Measurements from ENCODE around the gene RND1.
A peak's percentile ranks its signal among the peaks of the same experiment; 100 is the strongest.
"Not testable (repeated sequence)": the region's sequence is repeated elsewhere in the genome, so short reads cannot be mapped to it uniquely, and the experiment has no call there.

Gene RND1

DNA sequence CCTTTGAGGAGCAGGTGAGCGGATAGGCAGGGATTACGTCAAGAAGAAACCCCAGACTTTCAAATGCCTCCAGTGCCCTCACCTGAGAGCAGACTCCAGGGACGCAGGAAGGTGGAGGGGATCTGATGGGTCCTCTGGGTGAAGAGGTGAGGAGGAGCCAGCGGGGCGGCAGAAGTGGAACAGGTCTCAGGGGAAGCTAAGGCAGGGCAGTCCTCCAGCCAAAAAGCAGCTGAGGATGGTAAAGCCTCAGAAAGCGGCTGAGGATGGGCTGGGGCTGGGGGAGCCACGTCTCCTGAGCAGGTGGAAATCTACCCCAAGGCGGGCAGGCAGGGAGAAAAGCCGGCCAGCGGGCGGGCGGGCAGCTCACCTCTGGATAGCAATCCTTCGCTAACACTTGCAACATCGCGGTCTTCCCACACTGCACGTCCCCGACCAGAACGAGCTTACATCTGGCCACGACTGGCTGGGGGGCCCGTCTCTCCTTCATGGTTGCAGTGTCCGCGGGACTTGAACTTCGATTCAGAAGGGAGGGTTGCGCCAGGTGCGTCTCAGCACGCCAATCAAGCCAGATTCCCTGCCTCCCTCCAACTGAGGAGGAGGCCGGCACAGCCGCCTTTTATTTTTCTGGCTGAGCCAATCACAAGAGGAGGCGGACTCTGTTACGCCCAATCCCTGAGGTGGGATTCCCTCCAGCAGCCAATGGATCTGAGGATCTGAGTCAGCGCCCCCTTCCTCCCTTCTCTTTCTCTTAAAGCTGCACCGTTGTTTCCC lies at the start of gene RND1:
TSS of gene RND1 (minus strand) at position 590 of the 771 bp plus-strand sequence. CDS start at position 487, 103 bp downstream.
- DNase-seq, result peak; percentile 87

DNA sequence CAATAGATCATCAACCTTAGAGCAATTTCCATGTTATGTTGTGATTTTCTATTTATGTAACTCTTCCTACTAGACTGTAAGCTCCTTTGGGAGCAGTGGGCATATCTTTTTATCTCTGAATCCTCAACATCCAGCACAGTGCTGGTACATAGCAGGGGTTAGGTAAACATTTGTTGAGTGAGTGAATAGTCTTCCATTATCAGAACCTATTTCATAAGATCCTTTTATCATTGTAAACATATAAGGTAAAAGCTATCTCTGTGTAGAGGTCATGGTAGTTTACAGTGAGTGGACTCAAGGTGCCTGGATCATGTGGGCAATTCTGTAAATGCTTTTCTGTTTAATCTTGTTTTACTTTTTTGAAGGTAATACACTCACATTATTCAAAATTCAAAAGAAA lies 44.5 kb upstream of the RND1 start:
- no peak for DNase-seq

DNA sequence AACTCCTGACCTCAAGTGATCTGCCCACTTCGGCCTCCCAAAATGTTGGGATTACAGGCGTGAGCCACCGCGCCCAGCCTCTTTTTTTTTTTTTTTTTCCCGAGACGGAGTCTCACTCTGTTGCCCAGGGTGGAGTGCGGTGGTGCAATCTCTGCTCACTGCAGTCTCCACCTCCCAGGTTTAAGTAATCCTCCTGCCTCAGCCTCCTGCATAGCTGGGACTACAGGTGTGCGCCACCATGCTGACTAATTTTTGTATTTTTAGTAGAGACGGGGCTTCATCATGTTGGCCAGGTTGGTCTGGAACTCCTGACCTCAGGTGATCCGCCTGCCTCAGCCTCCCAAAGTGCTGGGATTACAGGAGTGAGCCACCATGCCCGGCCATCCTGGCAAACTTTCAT lies 44.0 kb upstream of the RND1 start:
- DNase-seq, result not testable (repeated sequence)

GRCh38 chr12:48907245-48907644 lies 41.6 kb upstream of the RND1 start:
- DNase-seq, result no peak

GRCh38 chr12:48903982-48904411 lies 38.3 kb upstream of the RND1 start:
- DNase-seq, result peak; percentile 86

DNA sequence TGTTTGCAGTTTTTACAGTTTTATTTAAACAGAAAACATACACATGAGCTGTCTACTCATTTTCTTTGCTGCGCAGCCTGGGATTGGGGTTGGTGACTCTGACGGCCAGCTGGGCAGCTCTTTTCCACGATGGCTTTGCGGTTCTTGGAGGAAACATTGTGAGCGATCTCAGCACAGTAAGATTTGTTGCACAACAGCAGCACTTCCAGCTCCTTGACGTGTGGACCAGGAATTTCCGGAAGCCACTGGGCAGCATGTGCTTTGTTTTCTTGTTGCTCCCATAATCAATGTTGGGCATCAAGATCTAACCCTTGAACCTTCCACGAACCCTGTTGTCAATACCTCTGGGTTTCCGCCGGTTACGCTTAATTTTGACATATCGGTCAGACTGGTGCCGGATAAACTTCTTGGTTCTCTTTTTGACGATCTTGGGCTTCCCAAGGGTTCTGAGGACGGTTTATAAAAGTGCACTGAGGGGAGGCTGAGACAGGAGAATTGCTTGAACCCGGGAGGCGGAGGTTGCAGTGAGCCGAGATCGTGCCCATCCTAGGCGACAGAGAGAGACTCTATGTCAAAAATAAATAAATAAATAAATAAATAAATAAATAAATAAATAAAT lies 37.8 kb upstream of the RND1 start:
- DNase-seq, result peak; percentile 81

GRCh38 chr12:48901278-48901677 lies 35.6 kb upstream of the RND1 start:
- DNase-seq, result peak; percentile 64

DNA sequence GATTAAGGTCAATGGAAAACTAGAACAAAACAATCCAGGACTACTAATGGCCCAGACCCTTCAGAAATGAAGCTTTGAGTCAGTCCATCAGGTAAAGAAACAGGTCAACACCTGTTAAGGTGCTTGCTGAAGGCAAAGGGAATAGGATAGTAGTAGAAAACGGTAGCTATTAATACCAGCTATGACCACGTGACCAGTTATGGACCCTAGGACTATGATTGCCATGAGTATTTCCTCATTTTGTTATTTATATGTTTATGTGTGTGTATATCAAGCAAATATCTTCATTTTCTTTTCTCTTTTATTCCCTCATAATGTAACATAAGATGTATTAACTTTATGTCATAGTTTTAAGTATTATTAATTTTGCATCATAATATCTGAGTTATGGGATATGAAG lies 34.0 kb upstream of the RND1 start:
- no peak for DNase-seq

GRCh38 chr12:48894271-48894670 lies 28.6 kb upstream of the RND1 start:
- no peak for DNase-seq

- DNase-seq, result peak; percentile 50
Observed at GRCh38 chr12:48890657-48891418, 25.2 kb upstream of the RND1 start.

GRCh38 chr12:48889679-48890078 lies 24.0 kb upstream of the RND1 start:
- no peak for DNase-seq

DNA sequence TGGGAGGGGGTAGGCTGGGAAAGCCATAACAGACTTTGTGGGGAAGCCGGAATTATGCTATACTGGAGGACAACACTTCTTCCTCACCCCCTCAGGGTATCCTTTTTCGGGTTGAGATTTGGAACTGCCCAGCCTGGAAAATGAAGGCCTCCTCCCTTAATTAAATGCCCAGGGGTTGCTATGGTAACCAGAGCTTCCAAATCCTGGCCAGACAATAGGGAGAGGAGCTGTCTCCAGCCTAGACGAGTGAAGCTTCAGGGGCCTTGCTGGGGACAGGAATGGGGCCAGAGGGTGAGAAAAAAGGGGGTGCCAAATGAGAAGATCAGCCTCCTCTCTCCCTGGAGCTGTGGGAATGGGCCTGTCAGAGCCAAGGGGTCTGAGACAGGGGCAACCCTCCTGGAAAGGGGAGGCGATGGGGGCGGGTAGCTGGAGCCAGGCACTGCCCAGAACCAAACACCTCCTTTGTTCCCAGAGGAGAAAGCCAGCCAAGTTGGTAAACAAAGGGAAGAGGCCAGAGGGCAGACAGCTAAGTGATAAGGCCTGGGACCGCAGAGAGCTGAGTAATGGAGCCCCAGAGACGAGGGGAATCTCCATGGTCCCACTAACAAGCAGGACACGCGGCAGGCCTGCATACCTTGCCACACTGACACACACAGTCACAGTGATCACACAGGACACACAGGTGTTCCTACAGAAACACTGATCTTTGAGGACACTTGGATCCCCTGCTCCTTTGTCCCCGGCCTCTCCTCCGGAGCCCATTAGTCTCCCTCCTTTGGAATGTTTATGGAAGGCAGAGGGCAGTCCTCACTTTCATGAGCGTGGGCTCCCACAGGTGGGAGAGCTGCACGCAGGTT lies 17.9 kb upstream of the RND1 start:
- no peak for DNase-seq

GRCh38 chr12:48882972-48883304 lies 17.3 kb upstream of the RND1 start:
- DNase-seq, result no peak

- DNase-seq, result no peak
Observed at GRCh38 chr12:48882315-48882687, 16.6 kb upstream of the RND1 start.

DNA sequence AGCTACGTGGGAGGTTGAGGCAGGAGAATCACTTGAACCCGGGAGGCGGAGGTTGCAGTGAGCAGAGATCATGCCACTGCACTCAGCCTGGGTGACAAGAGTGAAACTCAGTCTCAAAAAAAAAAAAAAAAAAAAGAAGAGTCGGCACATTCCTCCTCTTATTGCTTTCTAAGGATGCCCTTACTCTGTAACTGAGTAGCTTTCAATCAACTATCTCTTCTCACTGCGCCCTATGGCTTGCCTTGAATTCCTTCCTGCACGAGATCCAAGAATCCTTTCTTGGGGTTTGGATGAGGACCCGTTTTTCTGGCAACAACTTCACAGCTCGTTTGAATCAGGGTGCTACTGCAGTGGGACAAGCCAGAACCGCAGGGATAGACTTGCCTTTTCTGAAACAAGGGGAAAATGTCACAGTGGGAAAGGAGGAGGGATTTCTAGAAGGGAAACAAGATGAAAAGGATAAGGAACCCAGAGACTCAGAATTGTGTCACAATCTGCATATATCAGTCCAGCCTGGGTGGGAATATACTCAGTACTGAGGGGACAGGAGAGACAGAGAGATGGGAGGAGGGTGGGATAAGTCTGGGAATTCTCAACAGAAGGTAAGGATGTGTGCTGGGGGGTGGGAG lies 16.1 kb upstream of the RND1 start:
- DNase-seq, result no peak

- DNase-seq, result no peak
Observed at GRCh38 chr12:48880647-48881046, 15.0 kb upstream of the RND1 start.

DNA sequence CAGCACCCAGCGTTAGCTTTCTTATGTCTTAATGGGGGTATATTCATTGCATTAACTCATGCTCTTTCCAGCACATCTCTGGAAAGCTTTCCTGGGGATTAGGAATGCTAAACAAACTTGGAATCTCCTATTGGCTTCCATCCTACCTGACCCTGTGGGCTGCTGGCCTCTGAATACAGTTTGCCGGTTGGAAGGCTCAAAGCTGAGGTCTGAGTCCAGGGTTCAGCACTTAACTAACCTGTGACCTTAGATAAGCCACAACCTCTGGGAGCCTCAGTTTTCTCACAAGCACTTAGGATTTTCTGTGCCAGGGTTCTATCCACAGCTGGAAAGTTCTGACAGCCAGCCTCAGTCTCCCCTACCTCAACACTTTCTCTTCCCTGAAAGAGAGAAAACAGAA lies 12.9 kb upstream of the RND1 start:
- no peak for DNase-seq

- no peak for DNase-seq
Observed at GRCh38 chr12:48875944-48876515, 10.4 kb upstream of the RND1 start.

GRCh38 chr12:48873534-48873933 lies 7.9 kb upstream of the RND1 start:
- not testable (repeated sequence) for DNase-seq

- DNase-seq, result no peak
Observed at GRCh38 chr12:48873096-48873495, 7.4 kb upstream of the RND1 start.

DNA sequence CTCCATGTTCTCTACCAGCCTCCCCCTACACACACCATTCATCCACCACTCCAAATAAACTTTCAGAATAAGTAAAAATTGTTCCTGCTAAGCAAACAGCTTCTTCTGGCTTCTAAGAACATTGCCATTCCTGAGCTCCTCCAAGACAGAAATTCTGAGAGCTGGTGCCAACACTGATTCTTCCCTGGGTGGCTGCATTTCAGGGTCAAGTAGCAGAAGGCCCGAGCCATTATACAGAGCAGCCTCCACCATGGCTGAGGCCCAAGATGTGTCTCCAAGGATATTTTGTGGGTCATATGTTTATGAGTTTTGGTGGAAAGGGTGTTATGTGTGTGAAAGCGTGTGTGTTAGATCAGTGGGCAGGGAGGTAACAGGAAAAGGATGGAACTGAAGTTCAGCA lies 3.5 kb upstream of the RND1 start:
- no peak for DNase-seq

- no peak for DNase-seq
Observed at GRCh38 chr12:48868451-48868850, 2.8 kb upstream of the RND1 start.

All from MV-4-11 (cell line).